Activated CD4-positive, alpha-beta memory T cell treated with anti-CD3 and anti-CD28 coated beads for 36 hours (primary cell): ENCODE measurements around the gene DACH2. TPM values are rescaled to one million over a fixed set of nuclear protein-coding genes. Genes with fewer than 3 reads are reported as not detected.

Experiments
- CTCF ChIA-PET: fragments of 350-600 bp; sonication (Branson Sonifier 250); formaldehyde crosslinking; loops from one replicate; lab custom pipeline; 2021; ENCODE audit warnings: antibody characterized with exemption, inconsistent platforms; lab: Charles Lee
- POLR2A ChIA-PET: fragments of 350-600 bp; sonication (Branson Sonifier 250); formaldehyde crosslinking; loops from one replicate; lab custom pipeline; 2021; ENCODE audit warnings: antibody characterized with exemption; lab: Charles Lee
- DNase-seq: peaks from one replicate; pipeline ENCODE4 v3.0.0-alpha.2; 2020
- H3K27ac Mint-ChIP-seq: one replicate; pipeline ENCODE4 v1.8.0; 2021; ENCODE audit warnings: mixed read lengths
- H3K27me3 Mint-ChIP-seq: one replicate; pipeline ENCODE4 v1.8.0; 2021; ENCODE audit warnings: mixed read lengths
- H3K36me3 Mint-ChIP-seq: one replicate; pipeline ENCODE4 v1.8.0; 2021; ENCODE audit warnings: mixed read lengths
- H3K4me1 Mint-ChIP-seq: one replicate; pipeline ENCODE4 v1.8.0; 2021; ENCODE audit warnings: low read depth, mixed read lengths
- H3K4me3 Mint-ChIP-seq: one replicate; pipeline ENCODE4 v1.8.0; 2021; ENCODE audit warnings: mild to moderate bottlenecking, mixed read lengths
- H3K9me3 Mint-ChIP-seq: one replicate; pipeline ENCODE4 v1.8.0; 2021; ENCODE audit warnings: mixed read lengths
- intact Hi-C: fragments of 100-400 bp; cut with micrococcal nuclease; formaldehyde crosslinking; loops from one replicate; pipeline ENCODE4 v1.15.1; 2023
- total RNA-seq, 2 experiments: library from RNA; stranded (reverse); gene quantifications; one replicate each; pipeline ENCODE4 v1.2.3, GENCODE V29; 2021

Gene DACH2
- total RNA-seq, 2 experiments from 2014 or later, result not detected

GRCh38 chrX:86507331-86507730 is 359.1 kb downstream of the DACH2 start:
- Mint-ChIP-seq H3K27me3 (no peaks in the 10 kb centered on the region), H3K9me3 (no peaks in the 10 kb centered on the region), H3K27ac (no peak overlapping the region), H3K4me1 (no peaks in the 10 kb centered on the region), H3K4me3 (no peak overlapping the region), H3K36me3 (no peaks in the 10 kb centered on the region)
- no peak for DNase-seq
- CTCF ChIA-PET, result no interaction called here
- POLR2A ChIA-PET, result no interaction called here
- intact Hi-C loops, result no loop called here

GRCh38 chrX:86579777-86580176 is 431.5 kb downstream of the DACH2 start:
- H3K9me3 Mint-ChIP-seq, result peaks cover 2% of the 10 kb centered on the region
- H3K27ac Mint-ChIP-seq, result no peak overlapping the region
- ChIA-PET POLR2A (no interaction called here), CTCF (no interaction called here)
- no peak overlapping the region for H3K4me3 Mint-ChIP-seq
- no peaks in the 10 kb centered on the region for H3K27me3 Mint-ChIP-seq
- intact Hi-C loops, result no loop called here
- no peaks in the 10 kb centered on the region for H3K36me3 Mint-ChIP-seq
- no peaks in the 10 kb centered on the region for H3K4me1 Mint-ChIP-seq
- no peak for DNase-seq

GRCh38 chrX:86604607-86605006 is 456.4 kb downstream of the DACH2 start:
- peaks cover 8% of the 10 kb centered on the region for H3K9me3 Mint-ChIP-seq
- no peaks in the 10 kb centered on the region for H3K36me3 Mint-ChIP-seq
- no peaks in the 10 kb centered on the region for H3K27me3 Mint-ChIP-seq
- no peak overlapping the region for H3K4me3 Mint-ChIP-seq
- ChIA-PET POLR2A (no interaction called here), CTCF (no interaction called here)
- H3K4me1 Mint-ChIP-seq, result no peaks in the 10 kb centered on the region
- intact Hi-C loops, result no loop called here
- no peak overlapping the region for H3K27ac Mint-ChIP-seq
- no peak for DNase-seq

- no peak for DNase-seq
- ChIA-PET CTCF (no interaction called here), POLR2A (no interaction called here)
- H3K4me3 Mint-ChIP-seq, result no peak overlapping the region
- no peaks in the 10 kb centered on the region for H3K4me1 Mint-ChIP-seq
- no peaks in the 10 kb centered on the region for H3K9me3 Mint-ChIP-seq
- H3K27ac Mint-ChIP-seq, result no peak overlapping the region
- no peaks in the 10 kb centered on the region for H3K27me3 Mint-ChIP-seq
- intact Hi-C loops, result no loop called here
- no peaks in the 10 kb centered on the region for H3K36me3 Mint-ChIP-seq
Measured at GRCh38 chrX:86696951-86697350, 548.7 kb downstream of the DACH2 start.

- ChIA-PET CTCF (no interaction called here), POLR2A (no interaction called here)
- no peaks in the 10 kb centered on the region for H3K36me3 Mint-ChIP-seq
- H3K4me1 Mint-ChIP-seq, result no peaks in the 10 kb centered on the region
- no peak overlapping the region for H3K4me3 Mint-ChIP-seq
- no peak overlapping the region for H3K27ac Mint-ChIP-seq
- intact Hi-C loops, result no loop called here
- no peak for DNase-seq
- H3K9me3 Mint-ChIP-seq, result peaks cover 5% of the 10 kb centered on the region
- H3K27me3 Mint-ChIP-seq, result no peaks in the 10 kb centered on the region
Measured at GRCh38 chrX:86711531-86712180, 563.4 kb downstream of the DACH2 start.

- no peaks in the 10 kb centered on the region for H3K27me3 Mint-ChIP-seq
- CTCF ChIA-PET, result no interaction called here
- no peak overlapping the region for H3K4me3 Mint-ChIP-seq
- POLR2A ChIA-PET, result no interaction called here
- no peaks in the 10 kb centered on the region for H3K4me1 Mint-ChIP-seq
- intact Hi-C loops, result no loop called here
- no peaks in the 10 kb centered on the region for H3K36me3 Mint-ChIP-seq
- H3K27ac Mint-ChIP-seq, result no peak overlapping the region
- H3K9me3 Mint-ChIP-seq, result peaks cover 5% of the 10 kb centered on the region
- no peak for DNase-seq
Measured at GRCh38 chrX:86714441-86714840, 566.2 kb downstream of the DACH2 start.

- no peaks in the 10 kb centered on the region for H3K4me1 Mint-ChIP-seq
- ChIA-PET POLR2A (no interaction called here), CTCF (interaction anchor here (0.6 kb wide), 1 partner anchor 30 kb away, joined by 3 read pairs; no protein-coding TSS in a partner anchor)
- peaks cover 6% of the 10 kb centered on the region for H3K9me3 Mint-ChIP-seq
- no peak overlapping the region for H3K27ac Mint-ChIP-seq
- H3K27me3 Mint-ChIP-seq, result no peaks in the 10 kb centered on the region
- no peak for DNase-seq
- no peak overlapping the region for H3K4me3 Mint-ChIP-seq
- intact Hi-C loops, result no loop called here
- no peaks in the 10 kb centered on the region for H3K36me3 Mint-ChIP-seq
Measured at GRCh38 chrX:86724277-86724676, 576.0 kb downstream of the DACH2 start.

- intact Hi-C loops, result no loop called here
- Mint-ChIP-seq H3K36me3 (no peaks in the 10 kb centered on the region), H3K9me3 (peaks cover 3% of the 10 kb centered on the region), H3K4me3 (no peak overlapping the region), H3K4me1 (no peaks in the 10 kb centered on the region), H3K27ac (no peak overlapping the region), H3K27me3 (no peaks in the 10 kb centered on the region)
- no peak for DNase-seq
- ChIA-PET CTCF (no interaction called here), POLR2A (no interaction called here)
Measured at GRCh38 chrX:86747091-86747490, 598.8 kb downstream of the DACH2 start.

- Mint-ChIP-seq H3K4me3 (no peak overlapping the region), H3K27me3 (no peaks in the 10 kb centered on the region)
Measured at GRCh38 chrX:86805241-86805640, 657.0 kb downstream of the DACH2 start.

GRCh38 chrX:86806786-86807185 is 658.5 kb downstream of the DACH2 start:
- ChIA-PET POLR2A (no interaction called here), CTCF (no interaction called here)
- DNase-seq, result no peak
- Mint-ChIP-seq H3K9me3 (peaks cover 10% of the 10 kb centered on the region), H3K4me1 (no peaks in the 10 kb centered on the region), H3K27me3 (no peaks in the 10 kb centered on the region), H3K4me3 (no peak overlapping the region), H3K27ac (no peak overlapping the region), H3K36me3 (no peaks in the 10 kb centered on the region)
- intact Hi-C loops, result no loop called here

More at GRCh38 chrX:86805241-86805640, 657.0 kb downstream of the DACH2 start:
- intact Hi-C loops, result no loop called here
- CTCF ChIA-PET, result interaction anchor here (0.6 kb wide), 1 partner anchor 485 kb away, joined by 3 read pairs; no protein-coding TSS in a partner anchor
- H3K9me3 Mint-ChIP-seq, result peaks cover 10% of the 10 kb centered on the region
- no peaks in the 10 kb centered on the region for H3K36me3 Mint-ChIP-seq
- POLR2A ChIA-PET, result no interaction called here
- no peaks in the 10 kb centered on the region for H3K4me1 Mint-ChIP-seq
- DNase-seq, result no peak
- no peak overlapping the region for H3K27ac Mint-ChIP-seq

- Mint-ChIP-seq H3K4me3 (no peak overlapping the region), H3K4me1 (no peaks in the 10 kb centered on the region), H3K27me3 (no peaks in the 10 kb centered on the region), H3K27ac (no peak overlapping the region), H3K36me3 (no peaks in the 10 kb centered on the region), H3K9me3 (peaks cover 6% of the 10 kb centered on the region)
- ChIA-PET POLR2A (no interaction called here), CTCF (no interaction called here)
- no peak for DNase-seq
- intact Hi-C loops, result no loop called here
Measured at GRCh38 chrX:86809651-86810050, 661.4 kb downstream of the DACH2 start.

GRCh38 chrX:86829786-86830185 is 681.5 kb downstream of the DACH2 start:
- no peaks in the 10 kb centered on the region for H3K9me3 Mint-ChIP-seq
- H3K27ac Mint-ChIP-seq, result no peak overlapping the region
- ChIA-PET POLR2A (no interaction called here), CTCF (no interaction called here)
- intact Hi-C loops, result no loop called here
- no peak for DNase-seq
- no peak overlapping the region for H3K4me3 Mint-ChIP-seq
- H3K4me1 Mint-ChIP-seq, result no peaks in the 10 kb centered on the region
- no peaks in the 10 kb centered on the region for H3K36me3 Mint-ChIP-seq
- H3K27me3 Mint-ChIP-seq, result no peaks in the 10 kb centered on the region

- Mint-ChIP-seq H3K4me3 (no peak overlapping the region), H3K27me3 (no peaks in the 10 kb centered on the region), H3K36me3 (no peaks in the 10 kb centered on the region), H3K9me3 (no peaks in the 10 kb centered on the region), H3K4me1 (no peaks in the 10 kb centered on the region), H3K27ac (no peak overlapping the region)
- intact Hi-C loops, result no loop called here
- no peak for DNase-seq
- CTCF ChIA-PET, result no interaction called here
- POLR2A ChIA-PET, result no interaction called here
Measured at GRCh38 chrX:86830685-86831084, 682.4 kb downstream of the DACH2 start.
